Ramos (cell line): ENCODE data around the gene ARID5A.

Source experiments
- in situ Hi-C: fragments of 300-500 bp; cut with MboI; formaldehyde crosslinking; loops from one replicate; pipeline ENCODE4 v1.14.3; 2022; ENCODE audit warnings: low sequenced_read_pairs; ENCODE audit not compliant: unreplicated experiment

Gene ARID5A

DNA sequence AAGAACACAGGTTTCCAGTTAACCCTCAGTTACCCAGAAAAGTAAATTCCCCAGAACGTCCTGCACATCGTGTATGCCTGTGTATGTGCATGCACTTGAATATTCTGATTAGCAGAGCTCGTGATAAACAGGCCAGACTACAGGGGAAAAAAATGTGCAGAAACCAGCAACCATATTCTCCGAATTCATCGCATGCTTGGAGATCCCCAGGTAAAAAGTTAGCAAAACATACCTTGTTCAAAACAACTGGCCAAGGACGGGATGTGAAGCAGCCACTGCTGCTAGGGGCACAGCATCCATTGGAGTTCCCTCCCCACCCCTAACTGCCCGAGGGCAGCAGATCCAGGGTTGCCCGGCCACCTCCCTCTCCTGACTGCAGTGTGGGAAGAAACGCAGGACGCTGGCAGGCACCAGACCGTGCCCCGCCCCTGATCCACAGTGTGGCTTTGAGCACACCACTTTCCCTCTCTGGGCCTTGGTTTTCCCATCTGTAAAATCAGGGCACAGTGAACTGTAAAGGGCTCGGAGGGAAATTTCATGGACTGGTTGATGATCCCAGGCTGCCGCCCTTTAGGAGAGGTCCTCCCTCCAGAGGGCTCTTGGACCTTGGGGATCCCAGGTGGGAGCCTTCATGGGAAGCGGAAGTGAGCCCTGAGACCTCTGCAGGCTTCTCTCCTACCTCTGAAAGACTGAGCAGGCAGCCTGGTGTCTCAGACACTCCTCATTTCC, 11.9 kb upstream of the ARID5A start:
- in situ Hi-C loops: loop anchor here (25.0 kb wide), 1 partner anchor 412 kb away; the partner anchor contains the start of gene ADRA2B

- in situ Hi-C loops: no loop called here
These were observed 11.4 kb upstream of the ARID5A start for GRCh38 chr2:96525211-96525507.

DNA sequence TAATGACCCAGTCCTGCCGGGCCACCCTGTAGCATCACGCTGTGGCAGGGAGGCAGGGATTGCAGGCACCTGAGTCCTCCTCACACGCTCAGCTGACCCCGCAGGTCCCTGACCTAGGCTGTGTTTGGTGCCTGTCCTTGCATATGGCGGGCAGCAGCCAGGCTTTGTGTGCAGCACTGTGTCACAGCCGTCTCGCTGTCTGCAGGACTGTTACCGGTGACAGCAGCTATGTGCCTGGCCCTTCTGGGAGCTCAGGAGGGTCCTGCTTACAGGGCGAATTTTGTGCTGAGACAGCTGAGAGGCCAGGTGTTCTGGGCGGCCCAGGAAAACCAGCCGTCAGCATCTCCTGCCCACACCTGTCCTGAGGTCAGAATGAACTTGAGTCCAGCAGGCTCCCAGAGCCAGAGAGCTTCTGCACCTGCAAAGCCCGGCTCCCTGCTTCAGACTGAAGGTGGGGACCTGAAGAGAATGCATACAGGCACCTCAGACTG, 10.4 kb upstream of the ARID5A start:
- in situ Hi-C loops: no loop called here

DNA sequence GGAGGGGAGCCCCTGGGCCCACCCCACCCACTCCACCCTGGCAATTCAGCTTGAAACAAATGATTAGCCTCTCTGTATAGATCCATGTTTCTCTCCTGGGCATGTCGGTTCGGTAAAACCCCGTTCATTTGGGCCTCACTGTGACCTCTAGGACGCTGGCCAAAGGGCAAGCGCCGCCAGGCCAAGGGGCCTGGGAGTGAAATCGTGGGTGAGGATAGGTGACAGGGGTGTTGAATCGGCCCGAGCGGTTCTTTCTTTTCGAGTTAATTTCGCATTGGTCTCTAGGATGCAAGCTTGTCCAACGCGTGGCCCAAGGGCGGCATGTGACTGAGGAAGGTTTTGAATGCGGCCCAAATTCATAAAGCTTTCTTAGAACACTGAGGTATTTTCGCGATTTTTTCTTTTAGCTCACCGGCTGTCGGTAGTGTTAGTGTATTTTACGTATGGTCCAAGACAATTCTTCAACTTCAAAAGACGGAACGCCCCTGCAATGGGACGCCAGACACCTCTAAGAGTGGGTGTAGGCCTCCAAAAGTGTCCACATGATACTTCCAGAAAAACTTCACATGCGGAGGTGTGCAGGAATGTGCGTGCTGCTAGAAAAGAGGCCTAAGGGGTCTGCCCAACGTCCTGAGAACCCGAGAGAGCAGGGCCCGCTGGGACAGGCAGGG, 9.8 kb upstream of the ARID5A start:
- in situ Hi-C loops: no loop called here

GRCh38 chr2:96527286-96528005, 9.1 kb upstream of the ARID5A start:
- in situ Hi-C loops: no loop called here

DNA sequence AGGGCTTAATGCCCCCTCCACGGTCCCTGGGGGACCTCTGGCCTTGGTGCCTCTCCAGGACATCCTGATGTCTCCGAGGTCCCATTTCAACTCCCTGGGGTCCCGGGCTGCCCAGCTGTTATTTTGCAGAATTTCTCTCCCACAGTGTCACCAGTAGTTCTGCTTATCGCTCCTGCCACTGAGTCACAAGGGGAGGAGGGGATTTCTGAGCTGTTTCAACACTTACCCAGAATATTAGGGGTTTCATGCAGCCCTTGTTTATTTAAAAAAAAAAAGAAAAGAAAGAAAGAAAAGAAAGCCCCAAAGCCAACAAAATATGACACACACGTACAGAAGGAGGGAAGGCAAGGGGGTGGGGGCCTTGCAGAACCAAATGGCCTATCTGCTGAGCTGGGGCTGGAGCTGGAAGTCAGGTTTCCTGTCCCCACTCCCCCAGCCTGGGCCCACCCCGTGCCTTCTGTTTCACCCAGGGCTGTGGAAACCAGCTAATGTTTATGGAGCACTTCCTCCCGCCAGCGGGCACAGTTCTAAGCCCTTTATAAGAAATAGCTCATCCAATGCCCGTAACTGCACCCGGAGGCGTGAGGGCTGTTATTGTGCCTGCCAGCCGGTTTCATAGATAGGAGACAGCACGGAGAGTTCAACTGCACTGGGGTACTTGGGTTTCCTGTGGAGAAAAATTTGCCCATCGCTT, 8.4 kb upstream of the ARID5A start:
- in situ Hi-C loops: no loop called here

GRCh38 chr2:96528700-96529375, 7.7 kb upstream of the ARID5A start:
- in situ Hi-C loops: no loop called here

DNA sequence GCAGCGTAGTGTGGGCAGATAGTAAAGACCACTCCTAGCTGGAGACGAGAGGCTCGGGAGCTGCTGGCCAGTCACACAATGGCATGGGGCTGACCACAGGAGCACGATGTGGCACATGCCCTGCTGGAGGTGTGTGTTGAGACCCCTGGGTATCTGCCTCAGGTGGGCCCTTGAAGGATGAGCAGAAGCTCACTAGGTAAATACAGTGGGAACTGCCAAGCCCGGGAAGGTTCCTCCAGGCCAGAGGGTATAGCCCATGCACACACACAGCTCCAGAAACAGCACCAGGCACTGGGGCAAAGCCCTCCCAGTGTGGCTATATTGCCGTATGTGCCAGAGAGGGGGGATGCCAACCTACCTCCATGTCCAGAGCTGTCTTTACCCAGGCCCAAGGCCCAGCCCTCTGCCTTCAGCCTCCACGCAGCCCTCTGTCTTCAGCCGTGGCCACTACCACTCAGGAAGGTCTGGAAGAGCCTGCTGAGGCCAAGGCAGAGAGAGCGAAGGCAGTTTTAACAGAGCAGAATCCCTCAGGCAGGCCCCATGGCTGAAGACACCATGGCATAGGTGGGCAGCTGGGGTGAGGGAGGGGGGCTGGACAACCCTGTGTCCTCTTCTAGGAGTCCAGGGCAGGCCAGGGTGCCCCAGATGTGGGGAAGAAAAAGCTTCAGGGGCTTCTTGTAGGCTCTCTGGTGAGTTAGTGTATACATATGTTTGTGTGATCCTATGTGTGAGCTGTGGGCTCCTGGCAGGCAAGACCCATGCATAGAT, 7.0 kb upstream of the ARID5A start:
- in situ Hi-C loops: no loop called here

GRCh38 chr2:96530144-96530430, 6.5 kb upstream of the ARID5A start:
- in situ Hi-C loops: no loop called here

- in situ Hi-C loops: no loop called here
These were observed 5.8 kb upstream of the ARID5A start for GRCh38 chr2:96530474-96531357.

DNA sequence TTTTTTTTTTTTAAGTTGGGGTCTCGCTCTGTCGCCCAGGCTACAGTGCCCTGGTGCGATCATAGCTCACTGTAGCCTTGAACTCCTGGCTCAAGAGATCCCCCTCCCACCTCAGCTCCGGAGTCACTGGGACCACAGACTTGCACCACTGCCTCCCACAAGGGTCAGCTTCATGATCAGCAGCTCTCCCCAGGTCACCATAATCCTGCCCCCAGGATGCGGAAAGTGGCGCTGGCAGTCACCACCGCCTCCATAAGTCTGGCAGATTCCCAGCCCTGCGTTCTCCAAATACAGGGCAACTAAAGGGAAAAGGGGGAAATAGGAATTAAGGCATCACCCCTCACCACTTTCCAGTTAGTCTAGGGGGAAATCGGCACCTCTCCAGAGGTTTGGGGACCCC, 5.2 kb upstream of the ARID5A start:
- in situ Hi-C loops: no loop called here

DNA sequence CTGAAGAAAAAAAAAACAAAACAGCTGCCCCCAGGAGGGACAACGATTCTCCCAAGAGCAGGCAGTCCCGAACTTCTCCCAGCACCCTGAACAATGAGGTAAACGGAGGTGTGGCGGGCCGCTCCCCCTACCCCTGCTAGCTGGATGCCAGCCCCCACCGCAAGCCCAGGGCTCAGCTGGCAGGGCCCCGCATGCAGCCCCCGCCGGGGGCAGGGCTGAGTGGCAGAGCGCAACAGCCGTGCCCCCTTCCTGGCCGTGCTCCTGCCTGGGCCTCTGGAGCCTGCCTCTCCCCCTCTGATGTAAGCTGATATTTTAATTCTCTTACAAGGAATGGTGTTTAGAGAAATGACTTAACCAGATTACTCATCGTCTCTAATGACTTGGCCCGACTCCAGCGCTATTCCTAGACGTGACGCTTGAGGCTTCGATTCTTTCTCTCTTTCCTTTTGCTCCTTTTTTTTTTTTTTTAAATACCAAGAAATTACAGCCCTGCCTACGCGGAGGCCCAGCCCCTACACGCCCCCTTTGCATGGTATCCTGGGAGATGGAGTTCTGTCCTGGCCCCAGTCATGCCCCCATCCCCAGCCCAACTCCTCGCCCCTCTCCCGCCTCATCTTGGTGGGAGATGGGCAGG, 4.6 kb upstream of the ARID5A start:
- in situ Hi-C loops: no loop called here

- in situ Hi-C loops: no loop called here
These were observed 3.8 kb upstream of the ARID5A start for GRCh38 chr2:96532641-96533291.

DNA sequence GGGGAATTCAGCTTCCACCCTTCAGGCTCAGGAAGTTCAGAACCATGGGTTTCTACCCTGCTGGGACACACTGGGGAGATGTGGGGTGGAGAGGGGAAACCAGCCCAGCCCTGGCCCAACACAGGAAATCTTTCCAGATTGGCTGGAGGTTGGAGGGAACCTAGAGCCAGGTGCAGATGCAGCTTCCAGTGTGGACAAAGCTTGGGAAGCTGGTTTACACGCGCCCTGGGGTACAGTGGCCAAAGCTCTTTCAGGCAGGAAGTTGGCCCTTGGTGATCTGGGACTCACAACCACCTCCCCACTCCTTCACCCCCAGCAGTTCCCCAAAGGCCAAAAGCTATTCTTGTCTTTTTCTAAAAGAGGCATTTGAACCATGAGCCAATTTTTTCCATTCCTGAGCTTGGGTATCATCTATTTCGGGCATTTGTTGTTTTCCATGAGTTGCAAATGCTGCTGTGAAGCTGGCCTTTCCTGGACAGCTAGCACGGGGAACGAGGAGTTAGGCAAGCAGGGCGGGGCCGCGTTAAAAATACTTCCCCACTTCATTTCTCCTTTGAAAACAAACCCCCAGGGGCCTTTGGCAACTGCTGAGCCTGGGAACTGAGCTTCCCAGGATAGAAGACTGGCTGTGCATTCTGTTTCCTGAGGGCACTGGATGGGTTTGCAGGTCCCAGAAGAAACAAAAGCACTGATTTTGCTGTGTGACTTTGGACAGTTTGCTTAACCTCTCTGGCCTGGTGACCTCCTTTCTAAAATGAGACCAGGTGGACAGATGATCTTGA, 3.1 kb upstream of the ARID5A start:
- in situ Hi-C loops: no loop called here

- in situ Hi-C loops: no loop called here
These were observed 2.4 kb upstream of the ARID5A start for GRCh38 chr2:96534141-96534540.

DNA sequence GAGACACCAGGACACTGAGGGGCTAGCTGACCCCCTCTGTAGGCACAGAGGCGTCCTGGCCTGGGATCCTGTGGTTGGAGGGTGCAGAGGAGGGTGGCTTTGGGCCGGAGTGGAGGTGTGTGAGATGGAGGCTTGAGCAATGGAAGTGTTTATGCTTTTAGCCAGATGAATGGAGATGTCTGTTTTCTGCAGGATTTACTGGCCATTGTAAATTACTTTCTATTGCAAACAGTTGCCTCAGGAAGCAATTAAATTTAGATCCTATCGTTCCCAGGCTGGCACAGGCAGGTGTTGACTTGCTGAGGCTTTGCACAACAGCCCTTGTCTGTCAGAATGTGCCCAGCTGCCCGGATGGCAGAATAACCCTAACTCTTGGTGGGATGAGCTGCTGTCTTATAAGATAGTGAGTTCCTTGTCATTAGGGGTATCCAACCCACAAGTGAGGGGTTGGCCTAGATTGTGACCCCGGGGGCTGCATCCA, 1.8 kb upstream of the ARID5A start:
- in situ Hi-C loops: no loop called here

GRCh38 chr2:96535331-96535730, 1.2 kb upstream of the ARID5A start:
- in situ Hi-C loops: no loop called here
